Measurements from ENCODE around the gene MYH16.
"Not testable (repeated sequence)": the region's sequence is repeated elsewhere in the genome, so short reads cannot be mapped to it uniquely, and the experiment has no call there.

MYH16 gene

DNA sequence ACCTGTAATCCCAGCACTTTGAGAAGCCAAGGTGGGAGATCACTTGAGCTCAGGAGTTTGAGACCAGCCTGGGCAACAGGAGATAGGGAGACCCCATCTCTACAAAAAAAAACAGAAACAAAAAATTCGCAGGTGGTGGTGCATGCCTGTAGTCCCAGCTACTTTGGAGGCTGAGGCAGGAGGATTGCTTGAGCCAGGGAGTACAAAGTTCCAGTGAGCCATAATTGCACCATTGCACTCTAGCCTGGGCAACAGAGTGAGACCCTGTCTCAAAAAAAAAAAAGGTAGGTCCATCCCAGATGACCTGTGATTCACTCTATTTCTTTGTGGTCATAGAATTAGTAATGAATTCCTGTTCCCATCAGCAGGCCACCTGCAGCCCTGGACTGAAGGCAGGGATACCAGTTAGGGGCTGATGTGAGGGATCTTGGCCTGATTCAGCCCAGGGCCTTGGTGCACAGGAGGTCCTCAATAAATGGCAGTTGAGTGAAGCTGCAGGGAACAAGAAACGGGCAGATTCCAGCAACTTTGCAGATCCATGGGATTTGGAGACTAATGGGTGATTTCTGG, at the start of gene MYH16:
Gene MYH16 (plus strand): TSS at position 364 of the 570 bp plus-strand sequence.
- peaks cover 3 to 6% of the 10 kb centered on the region in 2 donors for H3K4me1 Mint-ChIP-seq

DNA sequence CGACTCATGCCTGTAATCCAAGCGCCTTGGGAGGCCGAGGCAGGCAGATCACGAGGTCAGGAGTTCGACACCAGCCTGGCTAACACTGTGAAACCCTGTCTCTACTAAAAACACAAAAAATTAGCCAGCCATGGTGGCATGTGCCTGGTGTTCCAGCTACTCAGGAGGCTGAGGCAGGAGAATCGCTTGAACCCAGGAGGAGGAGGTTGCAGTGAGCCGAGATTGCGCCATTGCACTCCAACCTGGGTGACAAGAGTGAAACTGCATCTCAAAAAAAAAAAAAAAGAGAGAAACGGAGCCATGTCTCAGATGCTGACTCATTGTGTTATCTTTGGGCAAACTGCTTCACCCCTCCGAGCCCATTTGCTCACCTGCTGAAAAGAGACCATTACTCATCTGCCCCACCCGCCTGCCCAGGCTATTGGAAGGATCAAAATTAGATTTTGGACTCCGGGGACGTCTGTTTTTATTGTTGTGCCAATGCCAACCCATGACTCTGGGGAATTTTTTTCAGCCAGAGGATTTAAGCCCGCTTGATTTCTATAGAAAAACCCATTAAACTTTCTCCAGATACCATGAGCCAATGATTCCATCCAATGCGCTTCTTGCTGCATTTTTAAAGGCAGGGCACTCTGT, 48.3 kb upstream of the MYH16 start:
- H3K27ac Mint-ChIP-seq; H3K4me1 Mint-ChIP-seq; DNase-seq; H3K4me3 Mint-ChIP-seq; ATAC-seq (replicated peaks); H3K9me3 Mint-ChIP-seq; H3K27me3 Mint-ChIP-seq; H3K36me3 Mint-ChIP-seq: not testable (repeated sequence)

More for the DNA sequence above, at the start of gene MYH16:
- DNase-seq (no peak), ATAC-seq (replicated peaks) (no peak)
- Mint-ChIP-seq H3K27me3 (peaks cover 6% of the 10 kb centered on the region in 2 donors), H3K9me3 (no peaks in the 10 kb centered on the region), H3K36me3 (no peaks in the 10 kb centered on the region), H3K27ac (no peak within 1 kb of the TSS), H3K4me3 (no peak within 1 kb of the TSS)

DNA sequence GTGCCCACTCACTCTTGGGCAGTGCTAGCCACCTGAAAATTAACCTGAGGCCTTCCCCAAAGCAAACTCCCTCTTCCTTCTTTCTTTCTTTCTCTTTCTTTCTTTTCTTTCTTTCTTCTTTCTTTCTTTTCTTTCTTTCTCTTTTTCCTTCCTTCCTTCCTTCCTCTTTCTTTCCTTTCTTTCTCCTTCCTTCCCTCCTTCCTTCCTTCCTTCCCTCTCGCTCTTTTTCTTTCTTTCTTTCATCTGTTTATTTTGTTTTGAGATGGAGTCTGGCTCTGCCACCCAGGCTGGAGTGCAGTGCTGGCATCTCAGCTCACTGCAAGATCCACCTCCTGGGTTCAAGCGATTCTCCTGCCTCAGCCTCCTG, 47.8 kb upstream of the MYH16 start:
- H3K4me1 Mint-ChIP-seq, result no peaks in the 10 kb centered on the region
- no peak for DNase-seq
- H3K4me3 Mint-ChIP-seq, result no peak overlapping the region
- H3K27me3 Mint-ChIP-seq, result no peaks in the 10 kb centered on the region
- no peaks in the 10 kb centered on the region for H3K36me3 Mint-ChIP-seq
- no peak overlapping the region for H3K27ac Mint-ChIP-seq
- H3K9me3 Mint-ChIP-seq, result peaks cover 0 to 2% of the 10 kb centered on the region in 2 donors
- no peak for ATAC-seq (replicated peaks)

DNA sequence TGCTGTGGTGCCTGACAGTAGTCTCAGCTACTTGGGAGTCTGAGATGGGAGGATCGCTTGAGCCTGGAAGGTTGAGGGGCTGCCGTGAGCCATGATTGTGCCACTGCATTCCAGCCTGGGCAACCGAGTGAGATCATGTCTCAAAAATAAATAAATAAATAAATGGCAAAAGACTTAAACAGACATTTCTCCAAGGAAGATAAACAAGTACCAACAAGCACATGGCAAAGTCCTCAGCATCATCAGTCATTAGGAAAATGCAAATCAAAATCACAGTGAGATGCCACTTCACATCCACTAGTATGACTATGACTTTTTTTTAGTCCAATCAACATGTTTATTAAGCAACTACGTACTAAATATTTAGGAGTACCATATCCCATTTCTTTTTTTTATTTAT, 43.4 kb upstream of the MYH16 start:
- Mint-ChIP-seq H3K4me3 (no peak overlapping the region), H3K27me3 (peaks cover 4 to 10% of the 10 kb centered on the region in 2 donors), H3K9me3 (peaks cover 0 to 1% of the 10 kb centered on the region in 2 donors), H3K27ac (no peak overlapping the region), H3K4me1 (no peaks in the 10 kb centered on the region), H3K36me3 (no peaks in the 10 kb centered on the region)
- no peak for ATAC-seq (replicated peaks)
- no peak for DNase-seq

DNA sequence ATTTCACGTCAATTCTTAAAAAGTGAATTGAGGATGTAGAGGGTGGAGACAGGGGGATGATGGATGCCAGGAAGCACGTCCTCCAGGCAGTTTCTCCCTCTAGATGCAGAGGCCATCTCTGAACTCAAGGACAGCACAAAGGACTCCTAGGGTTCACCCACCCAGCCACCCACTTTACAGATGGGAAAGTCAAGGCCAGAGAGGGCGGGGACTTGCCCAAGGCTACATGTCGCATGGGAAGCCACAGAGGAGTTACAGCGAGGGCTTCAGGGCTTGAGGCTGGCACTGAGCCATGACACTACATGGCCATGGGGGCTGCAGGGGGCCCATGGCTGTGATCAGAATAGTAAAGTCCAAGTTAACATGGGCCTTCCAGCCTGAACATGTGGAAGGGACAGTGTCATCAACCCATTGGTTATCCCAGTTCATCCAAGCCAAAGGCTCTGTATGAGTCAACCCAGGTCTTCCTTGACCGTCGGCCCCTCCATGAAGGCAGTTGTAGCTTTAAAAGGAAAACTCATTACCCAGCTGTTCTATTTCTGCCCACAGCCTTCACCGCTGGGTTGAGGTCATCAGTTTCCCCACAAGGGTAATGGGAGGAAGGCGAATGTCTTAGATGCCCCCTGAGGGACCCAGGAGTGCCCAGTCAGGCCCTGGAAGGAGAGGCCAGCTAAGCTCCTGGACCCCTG, 40.4 kb upstream of the MYH16 start:
- Mint-ChIP-seq H3K27ac (no peak overlapping the region), H3K27me3 (peaks cover 4 to 10% of the 10 kb centered on the region in 2 donors), H3K36me3 (no peaks in the 10 kb centered on the region), H3K9me3 (peaks cover 0 to 1% of the 10 kb centered on the region in 2 donors), H3K4me3 (no peak overlapping the region), H3K4me1 (no peaks in the 10 kb centered on the region)
- ATAC-seq (replicated peaks) (no peak), DNase-seq (no peak)

DNA sequence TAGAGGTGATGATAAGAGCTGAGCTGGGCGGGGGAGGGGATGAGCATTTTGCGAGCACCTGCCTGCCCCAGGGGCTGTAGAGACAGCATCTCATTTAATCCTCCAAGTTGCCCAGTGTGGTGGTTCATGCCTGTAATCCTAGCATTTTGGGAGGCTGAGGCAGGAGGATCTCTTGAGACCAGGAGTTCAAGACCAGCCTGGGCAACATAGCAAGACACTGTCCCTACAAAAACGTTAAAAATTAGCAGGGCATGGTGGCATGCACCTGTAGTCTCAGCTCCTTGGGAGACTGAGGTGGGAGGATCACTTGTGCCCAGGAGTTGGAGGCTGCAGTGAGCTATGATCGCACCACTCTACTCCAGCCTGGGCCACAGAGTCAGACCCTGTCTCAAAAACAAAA, 39.7 kb upstream of the MYH16 start:
- not testable (repeated sequence) for H3K4me1 Mint-ChIP-seq; H3K4me3 Mint-ChIP-seq; H3K36me3 Mint-ChIP-seq; ATAC-seq (replicated peaks); H3K27ac Mint-ChIP-seq; H3K9me3 Mint-ChIP-seq; DNase-seq
- peaks cover 4 to 10% of the 10 kb centered on the region in 2 donors for H3K27me3 Mint-ChIP-seq

DNA sequence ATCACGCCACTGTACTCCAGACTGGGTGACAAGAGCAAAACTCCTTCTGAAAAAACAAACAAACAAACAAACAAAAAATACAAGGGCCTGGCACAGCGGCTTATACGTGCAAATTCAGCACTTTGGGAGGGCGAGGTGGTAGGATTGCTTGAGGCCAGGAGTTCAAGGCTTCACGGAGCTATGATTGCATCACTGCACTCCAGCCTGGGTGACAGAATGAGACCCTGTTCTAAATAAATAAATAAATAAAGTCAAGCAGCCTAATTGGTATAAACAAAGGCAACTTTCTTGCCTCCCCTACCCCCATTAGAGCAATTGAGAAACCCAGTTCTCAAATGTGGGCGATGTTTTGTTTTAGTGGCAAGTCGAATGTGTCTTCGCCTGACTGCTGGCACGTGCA, 38.5 kb upstream of the MYH16 start:
- no peak for ATAC-seq (replicated peaks)

DNA sequence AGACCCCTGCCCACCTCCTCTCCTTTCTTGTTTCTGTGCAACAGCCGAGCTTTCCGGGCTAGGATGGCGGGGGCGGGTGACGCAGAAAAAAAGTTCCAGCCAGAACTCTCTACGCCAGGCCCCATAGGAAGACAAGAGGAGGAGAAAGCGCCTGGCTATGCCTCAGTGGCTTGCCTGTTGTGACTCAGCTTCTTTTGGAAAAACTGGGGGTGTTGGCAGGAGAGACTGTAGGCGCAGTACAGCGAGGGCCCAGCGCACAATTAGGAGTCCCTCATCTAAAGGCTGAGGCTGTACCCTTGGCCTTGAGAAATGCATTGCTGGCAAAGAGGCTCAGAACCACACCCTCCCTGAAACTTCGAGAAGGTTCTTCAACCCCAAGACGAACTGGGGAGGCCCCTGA, 36.7 kb upstream of the MYH16 start:
- H3K9me3 Mint-ChIP-seq, result peaks cover 0 to 3% of the 10 kb centered on the region in 2 donors
- H3K27ac Mint-ChIP-seq, result no peak overlapping the region
- H3K36me3 Mint-ChIP-seq, result no peaks in the 10 kb centered on the region
- ATAC-seq (replicated peaks) (no peak), DNase-seq (no peak)
- no peak overlapping the region for H3K4me3 Mint-ChIP-seq
- H3K27me3 Mint-ChIP-seq, result peaks cover 15 to 28% of the 10 kb centered on the region in 2 donors
- H3K4me1 Mint-ChIP-seq, result no peaks in the 10 kb centered on the region

More for the DNA sequence above, 38.5 kb upstream of the MYH16 start:
- Mint-ChIP-seq H3K9me3 (peaks cover 0 to 3% of the 10 kb centered on the region in 2 donors), H3K4me1 (no peaks in the 10 kb centered on the region), H3K36me3 (no peaks in the 10 kb centered on the region), H3K27ac (no peak overlapping the region), H3K27me3 (peaks cover 10 to 15% of the 10 kb centered on the region in 2 donors), H3K4me3 (no peak overlapping the region)
- no peak for DNase-seq

DNA sequence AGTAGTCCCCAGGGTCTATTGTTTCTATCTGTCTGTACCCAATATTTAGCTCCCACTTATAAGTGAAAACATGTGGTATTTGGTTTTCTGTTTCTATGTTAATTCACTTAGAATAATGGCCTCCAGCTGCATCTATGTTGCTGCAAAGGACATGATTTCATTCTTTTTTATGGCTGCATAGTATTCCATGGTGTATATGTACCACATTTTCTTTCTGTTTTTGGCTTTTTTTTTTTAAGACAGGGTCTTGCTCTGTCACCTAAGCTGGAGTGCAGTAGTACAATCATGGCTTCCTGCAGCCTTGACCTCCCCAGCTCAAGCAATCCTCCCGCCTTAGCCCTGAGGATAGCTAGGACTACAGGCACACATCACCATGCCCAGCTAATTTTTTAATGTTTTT, 34.8 kb upstream of the MYH16 start:
- not testable (repeated sequence) for ATAC-seq (replicated peaks); DNase-seq; H3K4me3 Mint-ChIP-seq; H3K4me1 Mint-ChIP-seq; H3K9me3 Mint-ChIP-seq; H3K27ac Mint-ChIP-seq; H3K36me3 Mint-ChIP-seq
- peaks cover 15 to 24% of the 10 kb centered on the region in 2 donors for H3K27me3 Mint-ChIP-seq

DNA sequence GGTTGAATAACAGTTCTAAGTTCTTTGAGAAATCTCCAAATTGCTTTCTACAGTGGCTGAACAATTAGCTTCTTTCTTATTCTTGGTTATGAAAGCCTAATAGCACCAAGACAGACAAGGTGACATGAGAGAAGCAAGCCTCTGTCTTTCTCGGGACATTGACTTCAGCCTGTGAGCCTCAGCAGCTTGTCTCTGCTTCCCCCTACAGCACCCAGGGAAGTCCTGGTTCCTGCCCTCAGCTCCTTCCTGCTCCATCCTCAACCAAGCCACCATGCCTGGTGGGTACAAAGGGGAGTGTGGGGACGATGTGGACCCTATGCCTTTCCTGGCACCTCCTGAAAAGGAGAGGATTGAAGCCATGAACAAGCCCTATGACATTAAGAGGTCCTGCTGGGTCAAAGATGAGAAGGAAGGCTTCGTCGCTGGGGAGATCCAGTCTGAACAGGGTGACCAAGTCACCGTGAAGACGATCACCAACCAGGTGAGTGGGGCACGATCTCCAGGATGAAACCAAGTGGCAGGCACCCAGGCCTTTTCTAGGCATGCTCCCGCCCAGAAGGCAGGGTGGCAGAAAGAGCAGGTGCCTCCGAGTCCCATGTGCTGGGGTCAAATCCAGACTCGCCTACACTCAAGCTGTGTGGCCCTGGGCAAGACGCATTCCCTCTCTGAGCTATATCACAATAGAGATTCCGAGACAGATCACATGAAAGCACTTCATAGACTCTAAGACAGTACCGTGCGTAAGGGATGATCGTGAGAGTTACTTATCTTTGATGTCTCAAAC, 33.9 kb upstream of the MYH16 start:
- Mint-ChIP-seq H3K36me3 (no peaks in the 10 kb centered on the region), H3K27me3 (peaks cover 11 to 18% of the 10 kb centered on the region in 2 donors), H3K4me3 (no peak overlapping the region), H3K27ac (no peak overlapping the region), H3K9me3 (peaks cover 0 to 2% of the 10 kb centered on the region in 2 donors), H3K4me1 (no peaks in the 10 kb centered on the region)
- DNase-seq, result no peak
- no peak for ATAC-seq (replicated peaks)

DNA sequence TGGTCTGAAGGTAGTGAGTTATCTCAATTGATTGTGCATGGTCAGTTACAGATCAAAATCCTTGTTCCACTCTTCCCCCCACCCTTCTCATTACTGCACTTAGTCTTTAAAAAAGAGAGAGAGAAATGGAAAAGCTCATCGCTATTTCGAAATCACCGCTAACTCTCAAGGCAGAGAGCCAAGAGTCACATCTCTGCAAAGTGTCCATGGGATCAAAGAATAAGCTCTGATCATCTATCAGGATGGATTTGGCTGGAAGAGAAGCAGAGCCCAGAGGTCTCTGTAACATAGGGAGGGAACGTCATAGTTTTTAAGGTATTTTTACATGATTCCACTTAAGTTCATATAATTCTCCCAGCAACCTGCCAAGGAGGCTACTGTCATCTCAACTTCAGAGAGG, 30.0 kb upstream of the MYH16 start:
- Mint-ChIP-seq H3K27ac (no peak overlapping the region), H3K4me3 (no peak overlapping the region), H3K27me3 (peaks cover 15 to 18% of the 10 kb centered on the region in 2 donors), H3K9me3 (peaks cover 0 to 1% of the 10 kb centered on the region in 2 donors), H3K4me1 (no peaks in the 10 kb centered on the region), H3K36me3 (no peaks in the 10 kb centered on the region)
- no peak for ATAC-seq (replicated peaks)
- DNase-seq, result no peak

DNA sequence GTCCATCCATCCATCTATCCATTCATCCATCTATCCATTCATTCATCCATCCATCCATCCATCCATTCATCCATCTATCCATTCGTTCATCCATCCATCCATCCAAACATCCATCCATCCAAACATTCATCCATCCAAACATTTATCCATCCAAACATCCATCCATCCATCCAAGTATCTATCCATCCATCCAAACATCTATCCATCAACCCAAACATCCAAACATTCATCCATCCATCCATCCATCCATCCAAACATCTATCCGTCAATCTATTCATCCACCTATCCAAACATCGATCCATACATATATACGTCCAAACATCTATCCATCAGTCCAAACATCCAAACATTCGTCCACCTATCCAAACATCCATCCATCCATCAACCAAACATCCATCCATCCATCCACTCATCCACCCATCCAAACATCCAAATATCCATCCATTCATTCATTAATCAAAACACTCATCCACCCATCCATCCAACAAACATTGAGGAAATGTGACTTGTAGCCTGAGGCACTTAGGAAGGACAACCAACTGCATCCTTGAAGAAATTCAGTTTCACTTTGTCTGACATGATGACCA, 28.8 kb upstream of the MYH16 start:
- Mint-ChIP-seq H3K4me3 (no peak overlapping the region), H3K27ac (no peak overlapping the region), H3K36me3 (no peaks in the 10 kb centered on the region), H3K4me1 (no peaks in the 10 kb centered on the region), H3K27me3 (peaks cover 13 to 21% of the 10 kb centered on the region in 2 donors), H3K9me3 (no peaks in the 10 kb centered on the region)
- no peak for DNase-seq
- no peak for ATAC-seq (replicated peaks)

DNA sequence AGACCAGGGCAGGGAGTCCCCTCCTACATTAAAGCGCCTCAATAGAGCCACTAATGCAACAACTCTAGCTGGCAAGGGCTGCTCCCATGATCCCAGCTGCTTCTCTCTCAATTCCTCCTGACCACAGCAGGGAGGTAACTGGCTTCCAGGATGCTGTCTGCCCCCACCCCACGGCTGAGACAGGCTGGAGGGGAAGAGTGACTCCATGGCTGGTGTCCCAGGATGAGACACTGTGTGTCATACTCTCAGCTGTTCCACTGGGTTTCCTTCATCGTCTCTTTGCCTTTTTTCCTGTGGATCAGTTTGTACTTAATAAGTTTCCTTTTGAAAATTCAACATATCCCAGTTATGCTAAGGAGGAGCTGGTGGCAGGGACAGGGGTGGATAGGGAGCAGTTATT, 27.7 kb upstream of the MYH16 start:
- Mint-ChIP-seq H3K27ac (no peak overlapping the region), H3K9me3 (no peaks in the 10 kb centered on the region), H3K4me3 (no peak overlapping the region), H3K27me3 (peaks cover 12 to 20% of the 10 kb centered on the region in 2 donors), H3K4me1 (no peaks in the 10 kb centered on the region), H3K36me3 (no peaks in the 10 kb centered on the region)
- ATAC-seq (replicated peaks) (no peak), DNase-seq (no peak)

DNA sequence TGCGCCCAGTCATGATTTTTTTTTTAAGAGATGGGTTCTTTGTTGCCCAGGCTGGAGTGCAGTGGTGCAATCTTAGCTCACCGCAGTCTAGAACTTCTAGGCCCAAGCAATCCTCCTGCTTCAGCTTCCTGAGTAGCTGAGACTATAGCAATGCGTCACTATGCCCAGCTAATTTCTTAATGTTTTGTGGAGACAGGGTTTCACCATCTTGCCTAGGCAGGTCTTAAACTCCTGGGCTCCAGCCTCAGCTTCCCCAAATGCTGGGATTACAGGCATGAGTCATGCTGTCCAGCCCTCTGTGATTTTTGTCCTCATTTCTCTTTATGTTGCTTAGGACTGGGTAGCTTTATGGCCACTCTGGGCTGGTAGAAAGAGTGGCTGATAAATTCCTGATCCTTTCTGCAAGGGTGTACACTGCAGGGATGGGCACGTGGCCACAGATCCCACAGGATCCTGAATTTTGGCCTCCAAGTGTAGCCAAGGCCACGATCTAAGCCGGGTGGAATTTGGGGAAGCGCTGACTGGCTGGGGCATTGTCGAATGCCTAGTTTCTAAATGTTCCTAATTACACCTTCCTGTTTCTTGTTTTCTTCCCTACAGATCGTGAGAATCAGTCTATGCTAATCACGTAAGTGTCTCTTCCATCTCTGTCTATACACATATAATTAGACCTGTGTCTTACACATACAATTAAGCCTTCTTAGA, 24.1 kb upstream of the MYH16 start:
- no peak for ATAC-seq (replicated peaks)
- DNase-seq, result no peak
- H3K9me3 Mint-ChIP-seq, result no peaks in the 10 kb centered on the region
- no peak overlapping the region for H3K4me3 Mint-ChIP-seq
- no peak overlapping the region for H3K27ac Mint-ChIP-seq
- no peaks in the 10 kb centered on the region for H3K4me1 Mint-ChIP-seq
- H3K36me3 Mint-ChIP-seq, result no peaks in the 10 kb centered on the region
- peaks cover 8 to 26% of the 10 kb centered on the region in 2 donors for H3K27me3 Mint-ChIP-seq

Measured in stimulated activated naive B cell treated with anti-CD40 and anti-IgM and Interleukin-4, amounts not matched to agents 10 μg/mL and 1 μg/mL and 100 μg/mL, for 72 hours (primary cell).